IMR-90 (cell line): ENCODE results near the gene SORCS1. TPM values are rescaled to one million over a fixed set of nuclear protein-coding genes. Genes with fewer than 3 reads are reported as not detected.

Source experiments
- ATAC-seq: fragments of 200-7000 bp; cut with Tn5 transposase; 2 replicates; pipeline ENCODE4 v1.9.1; 2020; ENCODE audit warnings: low read depth, mild to moderate bottlenecking, moderate library complexity
- BruUV-seq: library from RNA; stranded (reverse); fragments of 400-500 nt; replicated peaks from 2 replicates; lab custom pipeline; 2021; lab: Mats Ljungman, UMichigan
- CTCF ChIA-PET: fragments of 300-600 bp; formaldehyde crosslinking; extraction: SDS; loops from one replicate; lab custom pipeline; 2021; ENCODE audit warnings: antibody characterized with exemption; lab: Yijun Ruan, JAX
- POLR2A ChIA-PET: fragments of 300-600 bp; sonication (Branson Sonifier 250); formaldehyde crosslinking; loops from one replicate; lab custom pipeline; 2022; ENCODE audit warnings: antibody characterized with exemption; ENCODE audit not compliant: unreplicated experiment; lab: Charles Lee
- DNase-seq: peaks from one replicate; pipeline ENCODE4 v3.0.0; 2013
- H2AFZ ChIP-seq: replicated peaks from 2 replicates; pipeline ENCODE3; 2013; ENCODE audit warnings: low read length, mild to moderate bottlenecking; ENCODE audit not compliant: poor library complexity
- H2AK5ac ChIP-seq: 2 replicates; pipeline ENCODE4 v1.6.1; 2013; ENCODE audit warnings: low read depth, low read length, inconsistent platforms
- H2AK9ac ChIP-seq: replicated peaks from 2 replicates; pipeline ENCODE3; 2013; ENCODE audit warnings: mild to moderate bottlenecking, low read depth, low read length, moderate library complexity; ENCODE audit not compliant: poor library complexity
- H2BK120ac ChIP-seq: 2 replicates; pipeline ENCODE4 v1.6.1; 2013; ENCODE audit warnings: low read depth, low read length, inconsistent platforms
- H2BK15ac ChIP-seq: 3 replicates; pipeline ENCODE4 v1.6.1; 2013; ENCODE audit warnings: low read depth, low read length, inconsistent platforms
- H2BK20ac ChIP-seq: 2 replicates; pipeline ENCODE4 v1.6.1; 2013; ENCODE audit warnings: low read depth, mild to moderate bottlenecking, inconsistent platforms, low read length, moderate library complexity
- H2BK5ac ChIP-seq: 2 replicates; pipeline ENCODE4 v1.6.1; 2013; ENCODE audit warnings: mild to moderate bottlenecking, low read depth, low read length, inconsistent platforms; ENCODE audit not compliant: poor library complexity, severe bottlenecking
- H3K14ac ChIP-seq: replicated peaks from 2 replicates; pipeline ENCODE4 v1.6.1; 2013; ENCODE audit warnings: low read depth, low read length, inconsistent platforms
- H3K18ac ChIP-seq: 2 replicates; pipeline ENCODE4 v1.6.1; 2013; ENCODE audit warnings: low read depth, low read length, control low read depth
- H3K23ac ChIP-seq: 2 replicates; pipeline ENCODE4 v1.6.1; 2013; ENCODE audit warnings: low read depth, low read length, inconsistent platforms
- H3K27ac ChIP-seq: 2 replicates; pipeline ENCODE4 v1.5.1; 2013; ENCODE audit warnings: mild to moderate bottlenecking, control low read depth, low read length; ENCODE audit not compliant: insufficient read depth
- H3K27me3 ChIP-seq: 2 replicates; pipeline ENCODE4 v1.6.1; 2013; ENCODE audit warnings: low read length; ENCODE audit not compliant: control insufficient read depth, insufficient read depth
- H3K36me3 ChIP-seq: 2 replicates; pipeline ENCODE4 v1.6.1; 2013; ENCODE audit warnings: low read length, mixed read lengths; ENCODE audit not compliant: control insufficient read depth, insufficient read depth
- H3K4ac ChIP-seq: 2 replicates; pipeline ENCODE4 v1.6.1; 2013; ENCODE audit warnings: low read depth, low read length, inconsistent platforms
- H3K4me1 ChIP-seq: 2 replicates; pipeline ENCODE4 v1.6.1; 2013; ENCODE audit warnings: low read length, mixed read lengths; ENCODE audit not compliant: control insufficient read depth, insufficient read depth
- H3K4me2 ChIP-seq: 2 replicates; pipeline ENCODE4 v1.6.1; 2013; ENCODE audit warnings: low read depth, mild to moderate bottlenecking, control low read depth, low read length, moderate library complexity
- H3K4me3 ChIP-seq: 2 replicates; pipeline ENCODE4 v1.5.1; 2013; ENCODE audit warnings: low read depth, mild to moderate bottlenecking, control low read depth, low read length, moderate library complexity; ENCODE audit not compliant: insufficient read depth
- H3K56ac ChIP-seq: 2 replicates; pipeline ENCODE4 v1.6.1; 2013; ENCODE audit warnings: low read length, inconsistent platforms; ENCODE audit not compliant: insufficient read depth; ENCODE audit errors: extremely low read depth
- H3K79me1 ChIP-seq, 2 experiments: 2 replicates each; pipeline ENCODE4 v1.6.1; 2013; ENCODE audit warnings: low read length in 2 of 2, inconsistent platforms in 1 of 2, low read depth in 1 of 2
- H3K9ac ChIP-seq: 2 replicates; pipeline ENCODE4 v1.6.1; 2013; ENCODE audit warnings: low read depth, low read length, control low read depth
- H3K9me1 ChIP-seq: 2 replicates; pipeline ENCODE4 v1.6.1; 2013; ENCODE audit warnings: low read length, inconsistent platforms; ENCODE audit not compliant: insufficient read depth
- H3K9me3 ChIP-seq: 2 replicates; pipeline ENCODE4 v1.6.1; 2013; ENCODE audit warnings: low read length; ENCODE audit not compliant: control insufficient read depth, insufficient read depth
- H4K20me1 ChIP-seq: 2 replicates; pipeline ENCODE4 v1.6.1; 2013; ENCODE audit warnings: low read length, inconsistent platforms; ENCODE audit not compliant: insufficient read depth
- H4K5ac ChIP-seq: 2 replicates; pipeline ENCODE4 v1.6.1; 2013; ENCODE audit warnings: mild to moderate bottlenecking, low read depth, low read length, control low read depth
- H4K8ac ChIP-seq, 2 experiments: 2 replicates each; pipeline ENCODE4 v1.6.1; 2013; ENCODE audit warnings: low read depth in 2 of 2, low read length in 2 of 2, control low read depth in 1 of 2, inconsistent platforms in 1 of 2
- H4K91ac ChIP-seq: 2 replicates; pipeline ENCODE4 v1.6.1; 2013; ENCODE audit warnings: low read depth, low read length, inconsistent platforms; ENCODE audit not compliant: insufficient read depth
- BHLHE40 ChIP-seq: fragments of 150-350 bp; IDR thresholded peaks from 2 replicates; pipeline ENCODE4 v1.6.1; 2016; ENCODE audit warnings: mild to moderate bottlenecking, low read depth, low read length
- CHD1 ChIP-seq: IDR thresholded peaks from 2 replicates; pipeline ENCODE4 v1.6.1; 2012; ENCODE audit warnings: low read depth, low read length, improper control_type of control experiment
- MAFK ChIP-seq: IDR thresholded peaks from 2 replicates; pipeline ENCODE4 v1.6.1; 2012; ENCODE audit warnings: low read depth, low read length, improper control_type of control experiment
- MXI1 ChIP-seq: IDR thresholded peaks from 2 replicates; pipeline ENCODE4 v1.6.1; 2012; ENCODE audit warnings: low read depth, mild to moderate bottlenecking, low read length, moderate library complexity, borderline replicate concordance
- NFE2L2 ChIP-seq: fragments of 150-350 bp; IDR thresholded peaks from 2 replicates; pipeline ENCODE4 v1.6.1; 2016; ENCODE audit warnings: low read depth, mild to moderate bottlenecking, low read length
- RAD21 ChIP-seq: IDR thresholded peaks from 2 replicates; pipeline ENCODE4 v1.6.1; 2012; ENCODE audit warnings: low read length, improper control_type of control experiment
- RCOR1 ChIP-seq: IDR thresholded peaks from 2 replicates; pipeline ENCODE4 v1.6.1; 2012; ENCODE audit warnings: mild to moderate bottlenecking, low read length, improper control_type of control experiment; ENCODE audit not compliant: insufficient replicate concordance
- RFX5 ChIP-seq: IDR thresholded peaks from 2 replicates; pipeline ENCODE4 v1.8.0; 2012; ENCODE audit warnings: low read depth, mild to moderate bottlenecking, low read length, moderate library complexity
- WGBS, 2 experiments: methylation state at CpG; one replicate each; pipeline versions ENCODE4 v1.1.5 to v1.1.7; 2013; ENCODE audit warnings: missing lambda C conversion rate in 2 of 2; ENCODE audit not compliant: insufficient read length in 1 of 2; ENCODE audit errors: extremely low coverage in 2 of 2; 5-methylcytosine and 5-hydroxymethylcytosine counted together
- dilution Hi-C: fragments of 300-500 bp; cut with HindIII; formaldehyde crosslinking; loops from one replicate; pipeline ENCODE4 v1.14.3; 2018; ENCODE audit warnings: low sequenced_read_pairs; ENCODE audit not compliant: unreplicated experiment
- in situ Hi-C: fragments of 300-500 bp; cut with MboI; formaldehyde crosslinking; loops from 3 replicates; pipeline ENCODE4 v1.14.3; 2019; ENCODE audit warnings: low sequenced_read_pairs, inconsistent platforms, mixed read lengths
- intact Hi-C: fragments of 100-400 bp; cut with micrococcal nuclease; formaldehyde crosslinking; loops from 2 replicates; pipeline ENCODE4 v1.10.0; 2022
- polyA plus RNA-seq, 3 experiments: library from polyadenylated mRNA; depleted of rRNA; stranded (reverse); fragments of >200 nt; gene quantifications; 2 replicates each; pipeline ENCODE4 v1.2.3, GENCODE V29; 2012; ENCODE audit warnings: low replicate concordance in 1 of 3
- total RNA-seq: library from RNA; depleted of rRNA; stranded (reverse); fragments of >200 nt; gene quantifications from 2 replicates; pipeline ENCODE4 v1.2.3, GENCODE V29; 2012
- TF ChIP-seq, protein P1 (sequence below): conservative IDR thresholded peaks from 2 replicates; pipeline ENCODE4 v1.5.1; 2012; ENCODE audit warnings: mild to moderate bottlenecking, low read depth, low read length, improper control_type of control experiment
- TF ChIP-seq, protein P2 (sequence below): fragments of 150-350 bp; IDR thresholded peaks from 2 replicates; pipeline ENCODE4 v1.6.1; 2016; ENCODE audit warnings: low read depth, mild to moderate bottlenecking, low read length, moderate library complexity, borderline replicate concordance

Gene SORCS1
- total and polyA plus RNA-seq, 2 of the 4 experiments (the other 2 are of a cell fraction): under 0.01 TPM; not detected in 1

DNA sequence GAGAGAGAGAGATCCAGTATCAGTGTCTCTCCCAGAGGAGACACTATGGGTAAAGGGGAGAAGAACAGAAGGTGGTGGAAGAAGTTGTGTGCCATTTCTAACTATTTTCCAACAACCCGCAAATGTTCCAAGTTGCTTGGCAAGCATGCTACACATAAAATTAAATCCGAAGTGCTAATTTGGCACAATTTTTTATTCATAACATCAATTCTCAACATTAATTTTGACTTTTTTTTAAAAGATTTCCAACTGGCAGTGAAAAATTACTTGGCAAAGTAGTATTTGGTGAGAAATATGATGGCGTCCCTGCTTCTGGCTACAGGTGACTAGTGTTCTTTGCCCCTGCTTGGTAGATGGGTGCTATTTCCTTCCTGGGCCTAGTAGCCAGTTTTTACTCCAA is 622.0 kb downstream of the SORCS1 start:
- Histone ChIP-seq H3K79me1 (no peaks in the 10 kb centered on the region), H3K9ac (no peak overlapping the region), H2AK9ac (no peak overlapping the region), H3K4me1 (no peaks in the 10 kb centered on the region), H2BK15ac (no peak overlapping the region), H3K27me3 (no peaks in the 10 kb centered on the region), H4K8ac (no peak overlapping the region), H3K27ac (no peak overlapping the region), H3K56ac (no peak overlapping the region), H3K36me3 (no peaks in the 10 kb centered on the region), H2AK5ac (no peak overlapping the region), H3K9me3 (peaks cover 3% of the 10 kb centered on the region; the same call in 1 of the 2 replicates), H4K5ac (no peak overlapping the region), H3K18ac (no peak overlapping the region), H3K4me3 (no peak overlapping the region), H3K4me2 (no peak overlapping the region), H3K14ac (no peak overlapping the region), H3K4ac (no peak overlapping the region), H4K20me1 (no peaks in the 10 kb centered on the region), H2BK5ac (no peak overlapping the region), H2AFZ (no peak overlapping the region), H2BK20ac (no peak overlapping the region), H3K9me1 (no peaks in the 10 kb centered on the region), H3K23ac (no peak overlapping the region), H2BK120ac (no peak overlapping the region), H4K91ac (no peak overlapping the region)
- intact Hi-C loops (no loop called here), dilution Hi-C loops (no loop called here), in situ Hi-C loops (no loop called here)
- no peak for ATAC-seq
- no peak for TF ChIP-seq RFX5
- TF ChIP-seq, protein P1, sequence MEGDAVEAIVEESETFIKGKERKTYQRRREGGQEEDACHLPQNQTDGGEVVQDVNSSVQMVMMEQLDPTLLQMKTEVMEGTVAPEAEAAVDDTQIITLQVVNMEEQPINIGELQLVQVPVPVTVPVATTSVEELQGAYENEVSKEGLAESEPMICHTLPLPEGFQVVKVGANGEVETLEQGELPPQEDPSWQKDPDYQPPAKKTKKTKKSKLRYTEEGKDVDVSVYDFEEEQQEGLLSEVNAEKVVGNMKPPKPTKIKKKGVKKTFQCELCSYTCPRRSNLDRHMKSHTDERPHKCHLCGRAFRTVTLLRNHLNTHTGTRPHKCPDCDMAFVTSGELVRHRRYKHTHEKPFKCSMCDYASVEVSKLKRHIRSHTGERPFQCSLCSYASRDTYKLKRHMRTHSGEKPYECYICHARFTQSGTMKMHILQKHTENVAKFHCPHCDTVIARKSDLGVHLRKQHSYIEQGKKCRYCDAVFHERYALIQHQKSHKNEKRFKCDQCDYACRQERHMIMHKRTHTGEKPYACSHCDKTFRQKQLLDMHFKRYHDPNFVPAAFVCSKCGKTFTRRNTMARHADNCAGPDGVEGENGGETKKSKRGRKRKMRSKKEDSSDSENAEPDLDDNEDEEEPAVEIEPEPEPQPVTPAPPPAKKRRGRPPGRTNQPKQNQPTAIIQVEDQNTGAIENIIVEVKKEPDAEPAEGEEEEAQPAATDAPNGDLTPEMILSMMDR: no peak
- TF ChIP-seq, protein P2, sequence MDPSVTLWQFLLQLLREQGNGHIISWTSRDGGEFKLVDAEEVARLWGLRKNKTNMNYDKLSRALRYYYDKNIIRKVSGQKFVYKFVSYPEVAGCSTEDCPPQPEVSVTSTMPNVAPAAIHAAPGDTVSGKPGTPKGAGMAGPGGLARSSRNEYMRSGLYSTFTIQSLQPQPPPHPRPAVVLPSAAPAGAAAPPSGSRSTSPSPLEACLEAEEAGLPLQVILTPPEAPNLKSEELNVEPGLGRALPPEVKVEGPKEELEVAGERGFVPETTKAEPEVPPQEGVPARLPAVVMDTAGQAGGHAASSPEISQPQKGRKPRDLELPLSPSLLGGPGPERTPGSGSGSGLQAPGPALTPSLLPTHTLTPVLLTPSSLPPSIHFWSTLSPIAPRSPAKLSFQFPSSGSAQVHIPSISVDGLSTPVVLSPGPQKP: no peak
- TF ChIP-seq MXI1: no peak
- no peak for TF ChIP-seq MAFK
- no peak for TF ChIP-seq RAD21
- TF ChIP-seq NFE2L2: no peak
- no peak for TF ChIP-seq BHLHE40
- TF ChIP-seq CHD1: no peak
- no peak for TF ChIP-seq RCOR1
- no CpG with 5 or more reads among the region's 3 CpGs for WGBS, 2 experiments
- ChIA-PET POLR2A (no interaction called here), CTCF (no interaction called here)
- no TSS peak for BruUV-seq
- DNase-seq: no peak
